H1 (cell line): ENCODE data around the gene POP7. TPM values are rescaled to one million over a fixed set of nuclear protein-coding genes. Genes with fewer than 3 reads are reported as not detected.
A peak's percentile ranks its signal among the peaks of the same experiment; 100 is the strongest.

Source experiments
- CTCF ChIA-PET: fragments of 300-600 bp; sonication (Branson Sonifier 250); formaldehyde crosslinking; loops from one replicate; lab custom pipeline; 2021; ENCODE audit not compliant: partially characterized antibody; lab: Charles Lee
- POLR2A ChIA-PET: fragments of 300-600 bp; sonication (Branson Sonifier 250); formaldehyde crosslinking; loops from one replicate; lab custom pipeline; 2021; ENCODE audit warnings: inconsistent platforms; ENCODE audit not compliant: partially characterized antibody; lab: Charles Lee
- DNase-seq, 2 experiments: peaks; one replicate each; pipeline versions ENCODE4 v3.0.0 to v3.0.0-alpha.2; 2010 to 2022; ENCODE audit warnings: low spot score in 2 of 2, low read depth in 1 of 2, mixed read lengths in 1 of 2
- FAIRE-seq: peaks from 2 replicates; lab custom pipeline; 2011; peaks lifted over from hg19 to GRCh38; lab: Jason Lieb, UNC
- H2AFZ ChIP-seq: 2 replicates; pipeline ENCODE4 v1.8.1; 2012; ENCODE audit warnings: low read length, inconsistent platforms
- H2AK5ac ChIP-seq: 2 replicates; pipeline ENCODE4 v1.6.1; 2013; ENCODE audit warnings: low read depth, low read length
- H2BK120ac ChIP-seq: replicated peaks from 2 replicates; pipeline ENCODE3; 2013; ENCODE audit warnings: low read depth, low read length, inconsistent platforms
- H2BK12ac ChIP-seq: 2 replicates; pipeline ENCODE4 v1.6.1; 2013; ENCODE audit warnings: low read depth, low read length
- H2BK15ac ChIP-seq: 2 replicates; pipeline ENCODE4 v1.6.1; 2013; ENCODE audit warnings: low read length
- H2BK20ac ChIP-seq: 2 replicates; pipeline ENCODE4 v1.6.1; 2013; ENCODE audit warnings: low read length
- H2BK5ac ChIP-seq: 2 replicates; pipeline ENCODE4 v1.6.1; 2013; ENCODE audit warnings: low read depth, low read length
- H3K14ac ChIP-seq: 2 replicates; pipeline ENCODE4 v1.6.1; 2013; ENCODE audit warnings: inconsistent platforms; ENCODE audit not compliant: insufficient read length
- H3K18ac ChIP-seq: 2 replicates; pipeline ENCODE4 v1.6.1; 2013; ENCODE audit warnings: low read length; ENCODE audit errors: extremely low read depth
- H3K23ac ChIP-seq: 2 replicates; pipeline ENCODE4 v1.6.1; 2013; ENCODE audit warnings: inconsistent platforms; ENCODE audit not compliant: insufficient read length
- H3K23me2 ChIP-seq: 2 replicates; pipeline ENCODE4 v1.6.1; 2013; ENCODE audit warnings: low read depth, low read length
- H3K27ac ChIP-seq: 2 replicates; pipeline ENCODE4 v1.6.1; 2011; ENCODE audit warnings: low read depth, low read length, inconsistent platforms
- H3K27me3 ChIP-seq, 4 experiments: replicated peaks in 1 of 4; 1 replicate in 1 of 4; 2 replicates in 3 of 4; pipeline versions ENCODE4 v1.6.1 to v1.8.1; 2011 to 2013; ENCODE audit warnings: low read length in 3 of 4, mild to moderate bottlenecking in 3 of 4, inconsistent platforms in 2 of 4, mixed read lengths in 2 of 4, moderate library complexity in 1 of 4; ENCODE audit not compliant: control insufficient read depth in 3 of 4, insufficient read depth in 3 of 4; ENCODE audit errors: extremely low read depth in 1 of 4
- H3K36me3 ChIP-seq, 4 experiments: 2 replicates each; pipeline versions ENCODE4 v1.6.1 to v1.8.1; 2011 to 2013; ENCODE audit warnings: mild to moderate bottlenecking in 4 of 4, low read length in 3 of 4, moderate library complexity in 2 of 4, control low read depth in 1 of 4, inconsistent platforms in 1 of 4; ENCODE audit not compliant: insufficient read depth in 4 of 4, control insufficient read depth in 2 of 4
- H3K4ac ChIP-seq: replicated peaks from 2 replicates; pipeline ENCODE3; 2013; ENCODE audit warnings: low read length, low read depth, mixed read lengths, inconsistent platforms; ENCODE audit not compliant: insufficient read length
- H3K4me1 ChIP-seq, 4 experiments: replicated peaks in 1 of 4; 1 replicate in 1 of 4; 2 replicates in 3 of 4; pipeline versions ENCODE4 v1.6.1 to v1.8.1; 2011 to 2013; ENCODE audit warnings: low read length in 3 of 4, inconsistent platforms in 2 of 4, mixed read lengths in 1 of 4; ENCODE audit not compliant: insufficient read depth in 4 of 4, control insufficient read depth in 3 of 4
- H3K4me2 ChIP-seq, 2 experiments: 2 replicates each; pipeline versions ENCODE4 v1.6.1 to v1.8.1; 2011 to 2013; ENCODE audit warnings: low read depth in 2 of 2, low read length in 2 of 2, control low read depth in 1 of 2, inconsistent platforms in 1 of 2, mild to moderate bottlenecking in 1 of 2; ENCODE audit not compliant: insufficient read depth in 1 of 2
- H3K4me3 ChIP-seq, 4 experiments: fragments of 200-600, 300-600 bp in 1 of 4; sonication (generic), shearing (Covaris generic), sonication (Bioruptor Twin) in 1 of 4; 2 replicates each; pipeline versions ENCODE4 v1.5.1 to v1.8.1; 2011 to 2016; ENCODE audit warnings: low read length in 4 of 4, low read depth in 3 of 4, control low read depth in 2 of 4, inconsistent platforms in 2 of 4, mild to moderate bottlenecking in 2 of 4, mixed read lengths in 1 of 4, moderate library complexity in 1 of 4; ENCODE audit not compliant: insufficient read depth in 2 of 4; ENCODE audit errors: extremely low read depth in 1 of 4
- H3K56ac ChIP-seq: replicated peaks from 2 replicates; pipeline ENCODE3; 2013; ENCODE audit warnings: low read depth, mild to moderate bottlenecking, mixed read lengths, low read length, inconsistent platforms; ENCODE audit not compliant: insufficient read length
- H3K79me1 ChIP-seq: 2 replicates; pipeline ENCODE4 v1.6.1; 2013; ENCODE audit warnings: low read depth, low read length, control low read depth
- H3K79me2 ChIP-seq, 2 experiments: 2 replicates each; pipeline versions ENCODE4 v1.6.1 to v1.8.1; 2012 to 2013; ENCODE audit warnings: low read length in 2 of 2, mild to moderate bottlenecking in 2 of 2, inconsistent platforms in 1 of 2; ENCODE audit not compliant: insufficient read depth in 2 of 2, control insufficient read depth in 1 of 2
- H3K9ac ChIP-seq, 4 experiments: replicated peaks in 1 of 4; 1 replicate in 1 of 4; 2 replicates in 3 of 4; pipeline versions ENCODE4 v1.6.1 to v1.8.1; 2011 to 2013; ENCODE audit warnings: low read depth in 3 of 4, low read length in 3 of 4, control low read depth in 2 of 4, mild to moderate bottlenecking in 2 of 4, moderate library complexity in 2 of 4, inconsistent platforms in 1 of 4; ENCODE audit errors: extremely low read depth in 1 of 4
- H3K9me3 ChIP-seq, 2 experiments: 2 replicates each; pipeline versions ENCODE4 v1.6.1 to v1.8.1; 2012 to 2013; ENCODE audit warnings: mild to moderate bottlenecking in 2 of 2, moderate library complexity in 2 of 2, control low read depth in 1 of 2, inconsistent platforms in 1 of 2, low read depth in 1 of 2, low read length in 1 of 2, mixed read lengths in 1 of 2; ENCODE audit not compliant: insufficient read depth in 2 of 2
- H4K20me1 ChIP-seq, 2 experiments: replicated peaks in 1 of 2; 2 replicates each; pipeline versions ENCODE3 to v1.8.1; 2011 to 2013; ENCODE audit warnings: inconsistent platforms in 2 of 2, low read length in 2 of 2, mild to moderate bottlenecking in 1 of 2; ENCODE audit not compliant: insufficient read depth in 2 of 2, control insufficient read depth in 1 of 2
- H4K5ac ChIP-seq: 2 replicates; pipeline ENCODE4 v1.6.1; 2013; ENCODE audit warnings: low read length, low read depth, mixed read lengths, inconsistent platforms; ENCODE audit not compliant: insufficient read length
- H4K8ac ChIP-seq: 2 replicates; pipeline ENCODE4 v1.8.0; 2013; ENCODE audit warnings: mild to moderate bottlenecking, moderate library complexity, low read length, inconsistent platforms; ENCODE audit not compliant: insufficient read depth; ENCODE audit errors: extremely low read depth
- H4K91ac ChIP-seq: replicated peaks from 2 replicates; pipeline ENCODE3; 2013; ENCODE audit warnings: low read length, mixed read lengths, inconsistent platforms; ENCODE audit not compliant: insufficient read length
- POLR2A ChIP-seq, 2 experiments: IDR thresholded peaks; 1 replicate in 1 of 2; 2 replicates in 1 of 2; pipeline ENCODE4 v1.6.1; 2011; ENCODE audit warnings: low read depth in 2 of 2, low read length in 2 of 2, mild to moderate bottlenecking in 2 of 2; ENCODE audit errors: control extremely low read depth in 1 of 2
- SP4 ChIP-seq: IDR thresholded peaks from 2 replicates; pipeline ENCODE4 v1.6.1; 2012; ENCODE audit warnings: low read length, inconsistent platforms
- WGBS, 2 experiments: shearing (Covaris generic) in 1 of 2; methylation state at CpG; one replicate each; pipeline versions ENCODE4 v1.1.6 to v1.1.7; 2013 to 2015; ENCODE audit warnings: low lambda C conversion rate in 2 of 2, mixed read lengths in 2 of 2, inconsistent platforms in 1 of 2, low coverage in 1 of 2, missing lambda C conversion rate in 1 of 2; ENCODE audit not compliant: insufficient replicate concordance in 2 of 2, insufficient coverage in 1 of 2, insufficient read length in 1 of 2; ENCODE audit errors: extremely low coverage in 1 of 2, missing lambda C conversion rate in 1 of 2; 5-methylcytosine and 5-hydroxymethylcytosine counted together
- polyA plus RNA-seq, 7 experiments: library from polyadenylated mRNA; depleted of rRNA in 3 of 7; stranded (reverse) in 5 of 7; unstranded in 2 of 7; fragments of >200 nt in 5 of 7; fragments of 200-250 nt in 2 of 7; gene quantifications; 1 replicate in 5 of 7; 2 replicates in 1 of 7; 4 replicates in 1 of 7; pipeline versions ENCODE4 v1.2.1 to v1.2.3, GENCODE V29; 2011 to 2013; ENCODE audit warnings: missing spikeins in 2 of 7, mixed read lengths in 2 of 7
- total RNA-seq: library from RNA; stranded (reverse); fragmentation: NEBNext Ultra II Directional; extraction: Animal tissue kit (Norgen Biotek cat#: 25700); gene quantifications from 2 replicates; pipeline ENCODE4 v1.2.1, GENCODE V29; 2021

POP7 gene
- total and polyA plus RNA-seq, 2 of the 8 experiments (the other 6 are each of a cell fraction or from before 2014, with no cell fraction given): 92.5 to 135 TPM

DNA sequence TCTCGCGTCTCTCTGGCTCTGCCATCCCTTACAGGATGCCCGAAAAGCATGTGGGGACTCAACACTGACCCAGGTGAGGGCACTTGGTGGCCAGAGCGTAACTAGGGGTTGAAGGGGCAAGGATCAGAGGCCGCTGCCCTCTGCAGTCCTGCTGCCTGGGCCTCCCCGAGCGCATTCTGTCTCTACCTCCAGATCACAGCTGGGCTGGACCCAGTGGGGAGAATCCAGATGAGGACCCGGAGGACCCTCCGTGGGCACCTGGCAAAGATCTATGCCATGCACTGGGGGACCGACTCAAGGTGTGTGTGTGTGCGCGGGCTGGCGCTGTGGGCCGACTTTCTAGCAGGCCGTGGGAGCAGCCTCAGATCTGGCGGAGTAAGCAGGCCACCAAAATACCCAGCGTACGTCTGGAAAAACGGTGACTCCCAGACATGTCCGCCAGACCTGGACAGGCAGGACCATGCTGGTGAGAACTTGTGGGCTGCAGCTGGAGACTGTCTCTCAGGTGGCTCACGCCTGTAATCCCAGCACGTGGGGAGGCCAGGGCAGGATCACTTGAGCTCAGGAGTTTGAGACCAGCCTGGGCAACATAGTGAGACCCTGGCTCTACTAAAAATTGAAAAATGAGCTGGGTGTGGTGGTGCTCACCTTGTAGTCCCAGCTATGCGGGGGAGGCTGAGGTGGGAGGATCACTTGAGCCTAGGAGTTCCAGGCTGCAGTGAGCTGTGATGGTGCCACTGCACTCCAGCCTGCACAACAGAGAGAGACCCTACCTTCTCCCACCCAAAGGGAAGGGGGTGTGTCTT is 29.2 kb upstream of the POP7 start:
- Histone ChIP-seq H3K18ac (no peak overlapping the region), H4K91ac (no peak overlapping the region), H2AK5ac (peak overlapping the region; percentile 94; the same call in 1 of the 2 replicates), H2BK5ac (no peak overlapping the region), H3K79me2 (no peaks in the 10 kb centered on the region), H3K9ac (peak overlapping the region in 1 of 4 experiments; percentile 44; a peak in 3 of 7 replicates), H4K5ac (no peak overlapping the region), H2AFZ (no peak overlapping the region), H2BK15ac (no peak overlapping the region), H3K9me3 (no peaks in the 10 kb centered on the region), H3K36me3 (peaks cover 3 to 50% (median 21%) of the 10 kb centered on the region in 4 experiments; a peak in 7 of 8 replicates), H3K27ac (no peak overlapping the region), H2BK120ac (no peak overlapping the region), H3K4me1 (peaks cover 0 to 7% (median 4%) of the 10 kb centered on the region in 4 experiments; a peak in 6 of 7 replicates), H3K56ac (no peak overlapping the region), H3K27me3 (peaks cover 0 to 8% (median 6%) of the 10 kb centered on the region in 4 experiments; a peak in 4 of 7 replicates), H2BK20ac (no peak overlapping the region), H3K4me3 (peak overlapping the region in 3 of 4 experiments; percentile 18 to 99 (median 79); a peak in 5 of 8 replicates), H3K23me2 (peaks cover 11% of the 10 kb centered on the region; the same call in 1 of the 2 replicates), H3K4ac (no peak overlapping the region), H2BK12ac (no peak overlapping the region), H4K8ac (peak overlapping the region; percentile 78; the same call in 1 of the 2 replicates), H3K79me1 (peaks cover 3% of the 10 kb centered on the region), H3K14ac (no peak overlapping the region), H3K23ac (no peak overlapping the region), H3K4me2 (peak overlapping the region; percentile 58 to 87), H4K20me1 (peaks cover 13 to 25% of the 10 kb centered on the region in 2 experiments)
- ChIA-PET POLR2A (interaction anchor here (0.6 to 10.3 kb wide), 20 partner anchors 13 to 198 kb away, joined by 3 to 257 read pairs (median 3); partner anchors contain the start of genes EPO, FBXO24, GIGYF1 and PCOLCE), CTCF (interaction anchor here (1.2 to 20.7 kb wide), 7 partner anchors 9 to 63 kb away, joined by 3 to 254 read pairs (median 7); partner anchors contain the start of genes GIGYF1 and POP7)
- no peak for DNase-seq
- 96% methylated on average over 22 of the region's 23 CpGs; no CpG with 5 or more reads in 1 of the 2 experiments for WGBS, 2 experiments
- 0 out of 3 replicates have a peak, but pooled peaks of 1 of the 2 experiments have one; percentile 8 for TF ChIP-seq POLR2A (IDR thresholded peaks at IDR 0.05; ENCODE audit: control extremely low read depth in 1 of 2, low read depth in 2 of 2, low read length in 2 of 2)
- TF ChIP-seq SP4: no peak
- no peak for FAIRE-seq
